Activated CD4-positive, alpha-beta T cell treated with anti-CD3 and anti-CD28 coated beads, Interleukin-2, amount 10 ng/mL, durations not matched to agents 7 days and 5 days (primary cell): Measurements from ENCODE around the gene HOXD10. TPM values are rescaled to one million over a fixed set of nuclear protein-coding genes. Genes with fewer than 3 reads are reported as not detected.

ENCODE experiments used
- CTCF ChIA-PET: fragments of 350-600 bp; sonication (Branson Sonifier 250); formaldehyde crosslinking; loops from one replicate; lab custom pipeline; 2021; ENCODE audit warnings: antibody characterized with exemption; lab: Charles Lee
- POLR2A ChIA-PET: fragments of 350-600 bp; sonication (Branson Sonifier 250); formaldehyde crosslinking; loops from one replicate; lab custom pipeline; 2021; ENCODE audit warnings: antibody characterized with exemption; lab: Charles Lee
- DNase-seq: peaks from one replicate; pipeline ENCODE4 v3.0.0-alpha.2; 2020
- H3K27ac Mint-ChIP-seq: one replicate; pipeline ENCODE4 v1.8.0; 2021; ENCODE audit warnings: mild to moderate bottlenecking, moderate library complexity, mixed read lengths
- H3K27me3 Mint-ChIP-seq: one replicate; pipeline ENCODE4 v1.8.0; 2021; ENCODE audit warnings: mixed read lengths
- H3K36me3 Mint-ChIP-seq: one replicate; pipeline ENCODE4 v1.8.0; 2021; ENCODE audit warnings: low read depth, mixed read lengths
- H3K4me1 Mint-ChIP-seq: one replicate; pipeline ENCODE4 v1.8.0; 2021; ENCODE audit warnings: mixed read lengths
- H3K4me3 Mint-ChIP-seq: one replicate; pipeline ENCODE4 v1.8.0; 2021; ENCODE audit warnings: mild to moderate bottlenecking, moderate library complexity, mixed read lengths
- H3K9me3 Mint-ChIP-seq: one replicate; pipeline ENCODE4 v1.8.0; 2021; ENCODE audit warnings: mixed read lengths
- total RNA-seq, 2 experiments: library from RNA; stranded (reverse); gene quantifications; one replicate each; pipeline ENCODE4 v1.2.3, GENCODE V29; 2021

Gene HOXD10
- total RNA-seq, 2 experiments from 2014 or later = not detected

DNA sequence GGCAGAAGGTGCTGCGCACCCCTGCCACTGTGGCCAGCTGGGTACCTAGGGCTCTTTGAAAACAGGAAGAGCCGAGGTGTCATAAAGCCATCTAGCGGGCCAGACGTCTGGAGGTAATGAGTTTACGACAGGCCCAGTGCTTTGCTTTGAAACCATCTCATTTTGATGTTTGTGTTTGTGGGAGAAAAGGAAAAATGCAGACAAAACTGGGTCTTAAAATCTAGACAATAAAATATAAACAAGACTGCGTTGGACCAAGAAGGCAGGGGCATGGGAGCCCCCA, 9.1 kb downstream of the HOXD10 start:
- ChIA-PET POLR2A (no interaction called here), CTCF (interaction anchor here (0.6 kb wide), 1 partner anchor 1337 kb away, joined by 3 read pairs; no protein-coding TSS in a partner anchor)
- no peak overlapping the region for H3K4me3 Mint-ChIP-seq
- H3K27ac Mint-ChIP-seq = no peak overlapping the region
- DNase-seq = no peak
- peaks cover 10% of the 10 kb centered on the region for H3K4me1 Mint-ChIP-seq
- no peaks in the 10 kb centered on the region for H3K36me3 Mint-ChIP-seq
- H3K9me3 Mint-ChIP-seq = no peaks in the 10 kb centered on the region
- H3K27me3 Mint-ChIP-seq = peaks cover 70% of the 10 kb centered on the region

DNA sequence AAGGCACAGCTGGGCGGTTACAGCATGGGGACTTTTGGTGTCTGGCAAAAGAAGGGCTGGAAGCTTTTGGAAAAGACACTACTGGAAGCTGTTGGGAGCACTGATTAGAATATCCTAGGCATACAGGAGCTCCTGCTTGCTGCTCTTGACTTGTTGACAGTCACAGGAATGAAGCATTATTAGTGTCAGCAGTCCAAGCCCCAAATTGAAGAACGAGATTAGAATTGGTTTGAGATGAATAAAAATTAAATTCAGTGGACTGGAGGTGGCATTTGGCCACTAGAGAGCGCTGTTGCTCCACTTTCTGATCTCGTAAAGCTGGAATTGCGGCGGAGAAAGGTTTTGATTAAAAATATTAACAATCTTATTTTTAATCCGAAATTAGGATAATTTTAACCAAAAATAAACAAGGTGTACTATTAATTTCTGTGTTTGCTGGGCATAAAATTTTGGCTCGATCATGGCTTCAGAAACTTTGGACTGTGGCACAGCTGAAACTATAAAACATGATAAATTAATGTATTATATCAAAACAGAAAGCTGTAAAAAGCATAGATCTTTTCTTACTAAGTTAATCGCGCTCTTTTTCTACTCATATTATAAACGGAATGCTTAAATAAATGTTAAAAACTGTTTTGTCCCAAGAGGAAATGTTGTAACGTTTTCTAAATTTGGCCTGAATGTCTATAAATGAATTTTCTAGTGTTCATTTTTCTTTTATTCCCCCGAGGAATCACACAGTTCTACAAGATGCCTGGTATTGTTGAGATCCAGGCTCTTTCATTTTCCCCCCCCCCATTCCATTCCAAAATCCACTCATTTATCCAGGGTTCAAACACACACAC, 10.6 kb downstream of the HOXD10 start:
- POLR2A ChIA-PET = no interaction called here
- DNase-seq = peak; percentile 70
- H3K4me3 Mint-ChIP-seq = no peak overlapping the region
- CTCF ChIA-PET = interaction anchor here (0.7 to 2.3 kb wide), 21 partner anchors 14 to 1790 kb away, joined by 3 to 8 read pairs (median 4); partner anchors contain the start of gene HOXD11
- peaks cover 74% of the 10 kb centered on the region for H3K27me3 Mint-ChIP-seq
- H3K4me1 Mint-ChIP-seq = peaks cover 19% of the 10 kb centered on the region
- H3K36me3 Mint-ChIP-seq = no peaks in the 10 kb centered on the region
- H3K9me3 Mint-ChIP-seq = no peaks in the 10 kb centered on the region
- no peak overlapping the region for H3K27ac Mint-ChIP-seq

DNA sequence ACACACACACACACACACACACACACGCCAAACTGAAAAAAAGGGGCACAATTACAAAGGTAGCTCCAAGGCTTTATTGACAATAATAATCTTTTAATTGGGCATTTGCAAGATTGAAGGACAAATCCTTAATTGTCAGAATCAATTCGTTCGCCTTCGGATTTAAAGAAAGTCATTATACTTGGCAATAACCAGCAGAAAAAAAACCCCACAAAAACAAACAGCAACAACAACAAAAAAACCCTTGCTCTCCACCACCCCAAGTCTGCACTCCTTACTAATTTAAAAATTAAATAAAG, 11.1 kb downstream of the HOXD10 start:
- H3K9me3 Mint-ChIP-seq = no peaks in the 10 kb centered on the region
- H3K4me3 Mint-ChIP-seq = peak overlapping the region; percentile 19
- no peak overlapping the region for H3K27ac Mint-ChIP-seq
- no peak for DNase-seq
- H3K36me3 Mint-ChIP-seq = no peaks in the 10 kb centered on the region
- ChIA-PET POLR2A (no interaction called here), CTCF (interaction anchor here (0.5 to 2.3 kb wide), 10 partner anchors 23 to 973 kb away, joined by 3 to 8 read pairs (median 4); no protein-coding TSS in a partner anchor)
- peaks cover 76% of the 10 kb centered on the region for H3K27me3 Mint-ChIP-seq
- H3K4me1 Mint-ChIP-seq = peaks cover 23% of the 10 kb centered on the region

DNA sequence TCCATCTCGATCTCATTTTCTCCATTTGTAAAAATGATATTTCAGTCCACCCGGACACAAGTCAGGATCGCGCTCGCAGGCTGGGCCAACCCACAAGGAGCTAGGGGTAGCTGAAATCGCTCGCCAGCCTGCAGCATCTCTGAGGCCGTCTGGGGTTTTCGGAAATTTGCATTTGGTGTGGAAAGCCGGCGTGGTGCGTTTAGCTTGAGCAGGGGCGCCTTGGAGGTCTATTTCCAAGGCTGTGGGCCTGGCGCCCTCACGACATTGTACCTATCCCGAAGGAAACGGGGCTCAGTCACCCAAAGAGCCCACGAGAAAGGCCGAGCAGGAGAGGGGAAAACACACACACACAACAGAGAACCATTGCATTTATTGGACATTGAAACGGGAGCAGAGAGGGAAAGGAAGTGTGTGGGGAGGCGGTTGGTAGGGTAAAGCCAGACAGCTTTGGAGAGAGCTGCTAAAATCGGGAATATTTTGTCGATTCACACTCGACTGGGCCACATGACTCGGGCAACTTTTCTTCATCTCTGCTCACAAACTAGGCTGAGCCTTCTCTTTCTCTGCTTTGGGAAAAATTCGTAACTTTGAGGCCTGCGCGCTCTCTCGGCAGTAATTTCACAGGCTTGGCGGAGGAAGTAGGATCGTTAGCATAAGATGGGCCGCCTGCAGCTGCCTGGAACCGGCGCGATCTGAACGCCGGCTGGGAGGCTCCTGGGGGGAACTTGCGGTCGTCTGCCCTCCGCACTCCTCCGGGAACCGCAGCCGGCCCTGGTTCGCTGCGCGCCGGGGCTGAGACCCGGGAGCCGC, 11.8 kb downstream of the HOXD10 start:
- POLR2A ChIA-PET = no interaction called here
- H3K9me3 Mint-ChIP-seq = no peaks in the 10 kb centered on the region
- no peak for DNase-seq
- H3K27ac Mint-ChIP-seq = peak overlapping the region; percentile 50
- peaks cover 83% of the 10 kb centered on the region for H3K27me3 Mint-ChIP-seq
- H3K4me1 Mint-ChIP-seq = peaks cover 23% of the 10 kb centered on the region
- peak overlapping the region; percentile 19 for H3K4me3 Mint-ChIP-seq
- no peaks in the 10 kb centered on the region for H3K36me3 Mint-ChIP-seq
- CTCF ChIA-PET = interaction anchor here (0.5 to 2.3 kb wide), 7 partner anchors 12 to 972 kb away, joined by 3 to 8 read pairs (median 3); no protein-coding TSS in a partner anchor

DNA sequence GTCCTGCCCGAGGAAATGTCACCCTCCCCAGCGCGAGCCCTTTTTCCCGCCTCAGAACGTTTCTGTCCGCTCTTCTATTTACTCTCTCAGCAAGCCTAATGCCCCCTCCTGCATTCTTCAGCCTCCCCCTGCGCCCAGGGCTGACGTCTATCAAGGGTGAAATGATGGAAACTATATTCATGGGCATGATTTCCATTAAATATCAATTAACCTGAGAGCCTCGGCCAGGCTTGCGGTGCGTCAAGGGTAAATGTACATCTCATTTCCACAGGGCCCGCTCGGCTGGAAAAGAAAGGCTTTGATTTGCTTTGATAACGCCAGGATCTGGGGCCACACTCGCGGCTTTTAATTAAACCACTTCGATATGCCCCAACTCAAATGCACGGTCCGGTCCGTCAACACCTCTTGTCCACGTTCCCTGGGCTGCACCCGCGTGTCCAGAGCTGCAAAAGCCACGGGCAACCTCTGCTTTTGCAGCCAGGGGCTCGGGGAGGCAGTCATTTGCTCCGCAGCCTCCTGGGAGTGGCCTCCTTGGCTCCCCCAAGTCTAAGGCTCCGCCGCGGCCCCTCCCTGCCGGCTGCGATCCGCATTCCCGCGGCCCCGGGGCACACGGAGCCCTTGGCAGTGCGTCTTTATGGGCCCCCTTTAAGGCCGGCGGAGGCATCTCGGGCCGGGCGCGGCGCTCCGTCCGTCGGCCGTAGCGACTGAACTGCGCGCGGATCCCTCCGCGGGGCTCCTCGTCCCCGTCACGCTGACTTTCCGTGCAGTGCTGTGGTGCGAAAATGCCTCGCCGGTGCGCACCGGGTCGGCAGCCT, 12.6 kb downstream of the HOXD10 start, which contains the start of gene HOXD8:
Gene HOXD8, plus strand, starts transcription at position 724 of the 815 bp plus-strand sequence. CDS start 662 bp downstream, outside the sequence.
- Mint-ChIP-seq H3K36me3 (no peaks in the 10 kb centered on the region), H3K4me3 (peak within 1 kb of the TSS; percentile 19), H3K9me3 (no peaks in the 10 kb centered on the region), H3K27ac (peak within 1 kb of the TSS; percentile 31), H3K27me3 (peaks cover 83% of the 10 kb centered on the region), H3K4me1 (peaks cover 20% of the 10 kb centered on the region)
- ChIA-PET POLR2A (no interaction called here), CTCF (interaction anchor here (0.9 kb wide), 1 partner anchor 11 kb away, joined by 3 read pairs; no protein-coding TSS in a partner anchor)
- no peak for DNase-seq

DNA sequence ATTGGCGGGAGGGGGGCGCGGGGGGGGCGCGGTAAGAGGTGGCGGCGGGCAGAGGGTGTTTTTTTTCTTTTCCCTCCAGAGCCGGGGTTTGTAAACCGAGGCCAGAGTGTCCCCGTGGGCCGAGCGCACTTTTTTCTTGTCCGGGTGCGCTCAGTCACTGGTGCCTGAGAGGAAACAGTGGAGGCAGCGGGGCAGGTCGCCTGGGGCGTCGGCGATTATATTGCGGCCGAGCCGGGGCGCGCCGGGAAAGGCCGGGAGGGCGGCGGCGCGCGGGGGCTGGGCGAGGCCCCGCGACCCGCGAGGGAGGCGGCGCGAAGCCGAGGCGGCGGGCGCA, 13.2 kb downstream of the HOXD10 start:
- Mint-ChIP-seq H3K36me3 (no peaks in the 10 kb centered on the region), H3K27me3 (peaks cover 83% of the 10 kb centered on the region), H3K9me3 (no peaks in the 10 kb centered on the region), H3K4me3 (no peak overlapping the region), H3K4me1 (peaks cover 20% of the 10 kb centered on the region), H3K27ac (no peak overlapping the region)
- DNase-seq = no peak
- CTCF ChIA-PET = no interaction called here
- POLR2A ChIA-PET = no interaction called here

DNA sequence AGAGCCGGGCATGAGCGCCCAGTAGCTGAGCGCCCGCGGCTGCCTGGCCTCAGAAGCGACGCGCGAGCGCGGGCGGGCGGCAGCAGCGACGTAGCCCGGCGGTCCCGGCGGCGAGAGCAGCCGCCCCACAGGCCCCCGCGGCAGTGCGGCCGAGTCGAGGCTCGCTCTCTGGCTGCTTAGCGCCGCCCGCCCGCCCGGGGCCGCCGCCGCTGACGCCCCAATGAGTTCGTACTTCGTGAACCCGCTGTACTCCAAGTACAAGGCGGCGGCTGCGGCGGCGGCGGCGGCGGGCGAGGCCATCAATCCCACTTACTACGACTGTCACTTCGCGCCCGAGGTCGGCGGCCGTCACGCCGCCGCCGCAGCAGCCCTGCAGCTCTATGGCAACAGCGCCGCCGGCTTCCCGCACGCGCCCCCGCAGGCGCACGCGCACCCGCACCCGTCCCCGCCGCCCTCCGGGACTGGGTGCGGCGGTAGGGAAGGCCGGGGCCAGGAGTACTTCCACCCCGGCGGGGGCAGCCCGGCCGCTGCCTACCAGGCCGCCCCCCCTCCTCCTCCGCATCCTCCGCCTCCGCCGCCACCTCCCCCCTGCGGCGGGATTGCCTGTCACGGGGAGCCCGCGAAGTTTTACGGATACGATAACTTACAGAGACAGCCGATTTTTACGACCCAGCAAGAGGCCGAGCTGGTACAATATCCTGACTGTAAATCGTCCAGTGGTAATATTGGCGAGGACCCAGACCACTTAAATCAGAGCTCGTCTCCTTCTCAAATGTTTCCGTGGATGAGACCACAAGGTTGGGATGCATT, 13.8 kb downstream of the HOXD10 start:
- Mint-ChIP-seq H3K4me1 (peaks cover 20% of the 10 kb centered on the region), H3K27ac (no peak overlapping the region), H3K9me3 (no peaks in the 10 kb centered on the region), H3K4me3 (no peak overlapping the region), H3K36me3 (no peaks in the 10 kb centered on the region), H3K27me3 (peaks cover 83% of the 10 kb centered on the region)
- CTCF ChIA-PET = interaction anchor here (1.1 to 2.4 kb wide), 4 partner anchors 11 to 60 kb away, joined by 3 to 7 read pairs (median 6); no protein-coding TSS in a partner anchor
- no peak for DNase-seq
- POLR2A ChIA-PET = no interaction called here

DNA sequence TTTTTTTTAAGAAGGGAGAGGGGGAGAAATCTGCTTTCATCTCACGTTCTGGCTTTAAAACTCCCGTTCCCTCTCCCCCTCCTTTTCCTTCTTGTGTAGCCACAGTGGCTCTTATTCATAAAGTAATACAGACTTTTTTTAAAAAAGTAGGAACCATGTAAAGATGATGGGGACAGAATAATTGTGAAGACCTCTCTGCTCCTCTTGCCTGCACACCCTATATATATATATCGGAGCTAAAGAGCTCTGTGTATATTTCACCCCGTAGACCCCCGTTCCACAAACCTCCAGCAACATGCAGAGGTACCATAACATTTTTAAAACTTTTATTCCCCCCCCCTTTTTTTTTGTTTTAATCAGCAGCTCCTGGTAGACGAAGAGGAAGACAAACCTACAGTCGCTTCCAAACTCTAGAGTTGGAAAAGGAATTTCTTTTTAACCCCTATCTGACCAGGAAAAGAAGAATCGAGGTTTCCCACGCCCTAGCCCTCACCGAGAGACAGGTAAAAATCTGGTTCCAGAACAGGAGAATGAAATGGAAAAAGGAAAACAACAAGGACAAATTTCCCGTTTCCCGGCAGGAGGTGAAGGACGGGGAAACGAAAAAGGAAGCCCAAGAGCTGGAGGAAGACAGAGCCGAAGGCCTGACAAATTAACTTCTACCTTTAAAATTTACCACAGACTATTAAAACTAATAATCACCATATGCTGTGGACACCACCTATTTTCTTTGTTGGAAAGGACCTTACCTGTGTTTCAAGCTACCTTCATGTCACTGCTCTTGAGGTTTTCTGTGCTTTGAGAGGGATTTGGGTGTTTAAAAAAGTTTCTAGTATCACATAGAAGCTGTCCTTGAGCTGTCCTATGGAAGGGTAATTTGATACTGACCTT, 14.6 kb downstream of the HOXD10 start:
- Mint-ChIP-seq H3K27ac (peak overlapping the region; percentile 76), H3K27me3 (peaks cover 83% of the 10 kb centered on the region), H3K4me3 (peak overlapping the region; percentile 43), H3K9me3 (no peaks in the 10 kb centered on the region), H3K4me1 (peaks cover 28% of the 10 kb centered on the region), H3K36me3 (no peaks in the 10 kb centered on the region)
- ChIA-PET POLR2A (no interaction called here), CTCF (interaction anchor here (0.5 to 2.4 kb wide), 10 partner anchors 10 to 507 kb away, joined by 3 to 7 read pairs (median 4); no protein-coding TSS in a partner anchor)
- DNase-seq = no peak

DNA sequence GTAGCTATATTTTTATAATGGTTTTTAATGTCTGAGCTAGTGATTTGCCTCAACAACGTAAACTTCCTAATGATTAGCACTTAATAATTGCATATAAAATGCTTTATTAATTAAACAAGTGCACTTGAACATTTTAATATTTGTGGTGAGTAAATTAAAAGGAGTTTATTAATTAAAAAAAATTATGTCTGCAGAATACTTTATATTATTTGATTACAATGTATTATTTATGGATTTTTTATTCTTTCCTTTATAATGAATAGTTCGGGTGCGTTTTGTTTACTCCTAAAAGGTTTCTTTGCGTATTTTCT, 15.2 kb downstream of the HOXD10 start:
- Mint-ChIP-seq H3K27me3 (peaks cover 81% of the 10 kb centered on the region), H3K36me3 (no peaks in the 10 kb centered on the region), H3K4me3 (no peak overlapping the region), H3K27ac (no peak overlapping the region), H3K4me1 (peaks cover 28% of the 10 kb centered on the region), H3K9me3 (no peaks in the 10 kb centered on the region)
- ChIA-PET POLR2A (no interaction called here), CTCF (interaction anchor here (0.5 to 2.4 kb wide), 10 partner anchors 9 to 506 kb away, joined by 3 to 7 read pairs (median 4); no protein-coding TSS in a partner anchor)
- no peak for DNase-seq

DNA sequence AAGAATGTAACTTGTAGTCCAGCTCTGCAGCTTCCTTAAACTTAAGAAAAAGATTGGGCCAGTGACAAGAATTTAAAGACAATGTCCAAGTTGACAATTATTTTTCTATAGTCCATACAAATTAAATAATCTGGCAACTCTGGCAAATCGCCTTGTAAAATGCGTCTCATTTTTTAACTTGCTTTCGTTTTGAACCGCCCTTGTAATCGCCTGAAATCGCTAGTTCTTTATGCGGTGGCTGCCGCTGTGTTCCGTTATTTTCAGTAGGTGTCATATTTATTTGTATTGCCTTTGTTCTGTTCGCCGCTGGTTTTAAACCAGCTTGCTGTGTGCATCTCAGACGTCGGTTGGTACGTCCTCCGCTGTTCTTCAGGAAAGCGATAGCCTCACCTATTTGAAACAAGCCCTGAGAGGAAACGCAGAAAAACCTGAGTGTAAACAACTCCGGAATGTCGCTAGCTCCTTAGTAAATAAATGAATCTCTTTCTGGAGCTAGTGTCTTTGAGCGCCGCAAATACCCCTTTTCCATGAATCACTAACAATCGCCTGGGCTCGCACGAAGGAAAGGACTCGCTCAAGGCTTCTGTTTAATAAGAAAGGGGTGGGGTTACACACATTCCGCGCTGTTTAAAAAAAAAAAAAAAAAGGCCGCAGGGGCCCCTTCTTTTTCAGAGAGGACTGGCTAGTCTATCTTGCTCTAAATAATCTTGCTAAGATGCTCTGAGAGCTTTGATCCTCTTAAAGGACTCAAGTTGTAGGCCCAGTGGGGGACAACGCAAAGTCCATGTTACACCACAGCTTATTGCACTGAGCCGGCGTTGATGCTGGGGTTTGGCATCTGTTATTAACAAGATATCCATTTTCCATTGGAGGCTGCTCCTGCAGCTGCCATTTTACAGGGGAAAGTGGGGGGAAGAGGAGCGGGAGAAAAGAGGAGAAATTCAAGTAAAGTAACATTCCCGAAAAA, 15.9 kb downstream of the HOXD10 start:
- Mint-ChIP-seq H3K9me3 (no peaks in the 10 kb centered on the region), H3K27me3 (peaks cover 83% of the 10 kb centered on the region), H3K4me1 (peaks cover 28% of the 10 kb centered on the region), H3K36me3 (no peaks in the 10 kb centered on the region), H3K4me3 (peak overlapping the region; percentile 69), H3K27ac (no peak overlapping the region)
- ChIA-PET CTCF (interaction anchor here (0.5 to 2.4 kb wide), 16 partner anchors 8 to 506 kb away, joined by 3 to 7 read pairs (median 3); no protein-coding TSS in a partner anchor), POLR2A (no interaction called here)
- peak; percentile 28 for DNase-seq
